GM21381 (cell line): ENCODE results near the gene OMP.

Experiments
- ATAC-seq: cut with Tn5 transposase; IDR thresholded peaks from one replicate; pipeline ENCODE4 v1.9.1; 2021; ENCODE audit warnings: mild to moderate bottlenecking, moderate library complexity; ENCODE audit not compliant: unreplicated experiment

The OMP gene

GRCh38 chr11:77151804-77152509 lies 49.3 kb downstream of the OMP start:
- ATAC-seq = no peak

GRCh38 chr11:77152846-77153245 lies 50.2 kb downstream of the OMP start:
- ATAC-seq = no peak
